Measurements from ENCODE around the gene C17orf107.
A peak's percentile ranks its signal among the peaks of the same experiment; 100 is the strongest.
"Not testable (repeated sequence)": the region's sequence is repeated elsewhere in the genome, so short reads cannot be mapped to it uniquely, and the experiment has no call there.

Gene C17orf107

GRCh38 chr17:4857347-4857746 is 42.0 kb upstream of the C17orf107 start:
- H3K14ac ChIP-seq (ENCODE audit: low read length), result peak overlapping the region; percentile 57
- H3K27me3 ChIP-seq (ENCODE audit: insufficient read depth, low read length); H4K12ac ChIP-seq (ENCODE audit: low read depth, low read length); H3K9me3 ChIP-seq (ENCODE audit: insufficient read depth, low read depth, low read length); H3K4me3 ChIP-seq (ENCODE audit: low read depth, low read length); H3K4me2 ChIP-seq (ENCODE audit: low read length); H3K9ac ChIP-seq (ENCODE audit: low read length); H3K23ac ChIP-seq (ENCODE audit: low read length): not testable (repeated sequence)
- H3K4me1 ChIP-seq (ENCODE audit: control insufficient read depth in 1 of 2, insufficient read depth in 2 of 2, low read length in 2 of 2), result peaks cover 50 to 63% of the 10 kb centered on the region in 2 experiments
- H3K79me2 ChIP-seq (ENCODE audit: control insufficient read depth, insufficient read depth, low read length, poor library complexity), result peaks cover 27% of the 10 kb centered on the region
- peak overlapping the region; percentile 60 for H2BK120ac ChIP-seq (ENCODE audit: insufficient read depth, low read length, poor library complexity)
- WGBS (ENCODE audit: extremely low coverage, insufficient coverage, insufficient read length), result no CpG with 5 or more reads among the region's 7 CpGs
- peaks cover 59% of the 10 kb centered on the region for H3K79me1 ChIP-seq (ENCODE audit: low read length)
- peak overlapping the region; percentile 87 for H3K27ac ChIP-seq (ENCODE audit: low read depth, low read length)
- peak overlapping the region; percentile 20 for H3K18ac ChIP-seq (ENCODE audit: low read length)
- H2BK5ac ChIP-seq (ENCODE audit: low read depth, low read length, poor library complexity), result peak overlapping the region; percentile 95
- H2AFZ ChIP-seq (ENCODE audit: insufficient read depth, low read length, poor library complexity), result peak overlapping the region; percentile 17
- peak overlapping the region; percentile 91 for H4K91ac ChIP-seq (ENCODE audit: low read depth, low read length)
- peak overlapping the region; percentile 18 for H3K4ac ChIP-seq (ENCODE audit: low read depth, low read length)
- H3K36me3 ChIP-seq (ENCODE audit: control insufficient read depth in 1 of 2, insufficient read depth in 2 of 2, low read length in 2 of 2), result peaks cover 6 to 20% of the 10 kb centered on the region in 2 experiments
- peak overlapping the region; percentile 83 for H2BK12ac ChIP-seq (ENCODE audit: low read length)
- DNase-seq, result peak; percentile 66 to 80
- H4K8ac ChIP-seq (ENCODE audit: low read depth, low read length), result peak overlapping the region; percentile 11
- H2AK5ac ChIP-seq (ENCODE audit: low read length), result peak overlapping the region; percentile 83

- H3K27ac ChIP-seq (ENCODE audit: low read depth, low read length), result peak overlapping the region; percentile 94
- peak overlapping the region; percentile 83 for H2AK5ac ChIP-seq (ENCODE audit: low read length)
- H2BK12ac ChIP-seq (ENCODE audit: low read length), result peak overlapping the region; percentile 83
- peak overlapping the region; percentile 58 for H3K14ac ChIP-seq (ENCODE audit: low read length)
- H3K4me1 ChIP-seq (ENCODE audit: control insufficient read depth in 1 of 2, insufficient read depth in 2 of 2, low read length in 2 of 2), result peaks cover 46 to 59% of the 10 kb centered on the region in 2 experiments
- peak overlapping the region; percentile 52 for H4K8ac ChIP-seq (ENCODE audit: low read depth, low read length)
- H3K4ac ChIP-seq (ENCODE audit: low read depth, low read length), result peak overlapping the region; percentile 94
- peaks cover 6 to 20% of the 10 kb centered on the region in 2 experiments for H3K36me3 ChIP-seq (ENCODE audit: control insufficient read depth in 1 of 2, insufficient read depth in 2 of 2, low read length in 2 of 2)
- no peaks in the 10 kb centered on the region for H3K9me3 ChIP-seq (ENCODE audit: insufficient read depth, low read depth, low read length)
- no peaks in the 10 kb centered on the region for H3K27me3 ChIP-seq (ENCODE audit: insufficient read depth, low read length)
- peaks cover 27% of the 10 kb centered on the region for H3K79me2 ChIP-seq (ENCODE audit: control insufficient read depth, insufficient read depth, low read length, poor library complexity)
- H3K23ac ChIP-seq (ENCODE audit: low read length), result no peak overlapping the region
- H4K12ac ChIP-seq (ENCODE audit: low read depth, low read length), result no peak overlapping the region
- H3K4me3 ChIP-seq (ENCODE audit: low read depth, low read length), result no peak overlapping the region
- peak overlapping the region; percentile 47 for H3K4me2 ChIP-seq (ENCODE audit: low read length)
- DNase-seq, result no peak
- H3K18ac ChIP-seq (ENCODE audit: low read length), result peak overlapping the region; percentile 54
- peaks cover 55% of the 10 kb centered on the region for H3K79me1 ChIP-seq (ENCODE audit: low read length)
- WGBS (ENCODE audit: extremely low coverage, insufficient coverage, insufficient read length), result no CpG with 5 or more reads among the region's 7 CpGs
- H3K9ac ChIP-seq (ENCODE audit: low read length), result no peak overlapping the region
- peak overlapping the region; percentile 74 for H2BK120ac ChIP-seq (ENCODE audit: insufficient read depth, low read length, poor library complexity)
- peak overlapping the region; percentile 91 for H4K91ac ChIP-seq (ENCODE audit: low read depth, low read length)
- no peak overlapping the region for H2AFZ ChIP-seq (ENCODE audit: insufficient read depth, low read length, poor library complexity)
- H2BK5ac ChIP-seq (ENCODE audit: low read depth, low read length, poor library complexity), result peak overlapping the region; percentile 95
Measured at GRCh38 chr17:4858068-4858881, 41.1 kb upstream of the C17orf107 start.

GRCh38 chr17:4858882-4859260 is 40.5 kb upstream of the C17orf107 start:
- WGBS (ENCODE audit: extremely low coverage, insufficient coverage, insufficient read length), result no CpG with 5 or more reads among the region's 5 CpGs
- Histone ChIP-seq H3K9ac (ENCODE audit: low read length) (no peak overlapping the region), H4K12ac (ENCODE audit: low read depth, low read length) (no peak overlapping the region), H3K36me3 (ENCODE audit: control insufficient read depth in 1 of 2, insufficient read depth in 2 of 2, low read length in 2 of 2) (peaks cover 6 to 20% of the 10 kb centered on the region in 2 experiments), H3K27me3 (ENCODE audit: insufficient read depth, low read length) (no peaks in the 10 kb centered on the region), H3K23ac (ENCODE audit: low read length) (no peak overlapping the region), H2BK5ac (ENCODE audit: low read depth, low read length, poor library complexity) (peak overlapping the region; percentile 87), H2BK120ac (ENCODE audit: insufficient read depth, low read length, poor library complexity) (peak overlapping the region; percentile 74), H4K8ac (ENCODE audit: low read depth, low read length) (peak overlapping the region; percentile 52), H3K4me1 (ENCODE audit: control insufficient read depth in 1 of 2, insufficient read depth in 2 of 2, low read length in 2 of 2) (peaks cover 40 to 53% of the 10 kb centered on the region in 2 experiments), H4K91ac (ENCODE audit: low read depth, low read length) (peak overlapping the region; percentile 89), H3K4me2 (ENCODE audit: low read length) (peak overlapping the region; percentile 47), H3K4me3 (ENCODE audit: low read depth, low read length) (no peak overlapping the region), H3K14ac (ENCODE audit: low read length) (peak overlapping the region; percentile 58), H3K79me1 (ENCODE audit: low read length) (peaks cover 49% of the 10 kb centered on the region), H2AFZ (ENCODE audit: insufficient read depth, low read length, poor library complexity) (no peak overlapping the region), H2BK12ac (ENCODE audit: low read length) (no peak overlapping the region), H3K9me3 (ENCODE audit: insufficient read depth, low read depth, low read length) (no peaks in the 10 kb centered on the region), H2AK5ac (ENCODE audit: low read length) (no peak overlapping the region), H3K27ac (ENCODE audit: low read depth, low read length) (peak overlapping the region; percentile 94), H3K79me2 (ENCODE audit: control insufficient read depth, insufficient read depth, low read length, poor library complexity) (peaks cover 22% of the 10 kb centered on the region), H3K4ac (ENCODE audit: low read depth, low read length) (peak overlapping the region; percentile 4), H3K18ac (ENCODE audit: low read length) (peak overlapping the region; percentile 54)
- no peak for DNase-seq

- Histone ChIP-seq H3K79me1 (ENCODE audit: low read length) (peaks cover 39% of the 10 kb centered on the region), H3K9ac (ENCODE audit: low read length) (no peak overlapping the region), H3K4me3 (ENCODE audit: low read depth, low read length) (no peak overlapping the region), H2BK12ac (ENCODE audit: low read length) (peak overlapping the region; percentile 59), H4K91ac (ENCODE audit: low read depth, low read length) (peak overlapping the region; percentile 63), H4K8ac (ENCODE audit: low read depth, low read length) (peak overlapping the region; percentile 71), H2BK5ac (ENCODE audit: low read depth, low read length, poor library complexity) (peak overlapping the region; percentile 49), H3K4me1 (ENCODE audit: control insufficient read depth in 1 of 2, insufficient read depth in 2 of 2, low read length in 2 of 2) (peaks cover 39 to 42% of the 10 kb centered on the region in 2 experiments), H3K18ac (ENCODE audit: low read length) (peak overlapping the region; percentile 72), H3K36me3 (ENCODE audit: control insufficient read depth in 1 of 2, insufficient read depth in 2 of 2, low read length in 2 of 2) (peaks cover 6 to 22% of the 10 kb centered on the region in 2 experiments), H3K9me3 (ENCODE audit: insufficient read depth, low read depth, low read length) (no peaks in the 10 kb centered on the region), H3K4me2 (ENCODE audit: low read length) (no peak overlapping the region), H3K27ac (ENCODE audit: low read depth, low read length) (peak overlapping the region; percentile 55), H3K4ac (ENCODE audit: low read depth, low read length) (peak overlapping the region; percentile 71), H3K79me2 (ENCODE audit: control insufficient read depth, insufficient read depth, low read length, poor library complexity) (peaks cover 22% of the 10 kb centered on the region), H3K14ac (ENCODE audit: low read length) (peak overlapping the region; percentile 68), H2AK5ac (ENCODE audit: low read length) (peak overlapping the region; percentile 85), H4K12ac (ENCODE audit: low read depth, low read length) (peak overlapping the region; percentile 35), H2AFZ (ENCODE audit: insufficient read depth, low read length, poor library complexity) (peak overlapping the region; percentile 30), H3K23ac (ENCODE audit: low read length) (no peak overlapping the region), H3K27me3 (ENCODE audit: insufficient read depth, low read length) (no peaks in the 10 kb centered on the region), H2BK120ac (ENCODE audit: insufficient read depth, low read length, poor library complexity) (peak overlapping the region; percentile 25)
- WGBS (ENCODE audit: extremely low coverage, insufficient coverage, insufficient read length), result no CpG with 5 or more reads among the region's 32 CpGs
- DNase-seq, result no peak
Measured at GRCh38 chr17:4859816-4860625, 39.3 kb upstream of the C17orf107 start.

Measured in trophoblast cell (in vitro differentiated cells and primary cell).